Transverse colon (tissue), 4 donors: ENCODE data around the gene GJC1. TPM values are rescaled to one million over a fixed set of nuclear protein-coding genes. Genes with fewer than 3 reads are reported as not detected.

Experiments used
- DNase-seq: peaks from one replicate; pipeline ENCODE4 v3.0.0-alpha.2; 2019
- H3K27ac ChIP-seq, 4 donors: fragments of 200-600 bp; sonication (generic); 2 replicates each; pipeline ENCODE4 v1.5.1; 2016 to 2018; ENCODE audit warnings: inconsistent platforms in 4 of 4
- H3K27me3 ChIP-seq: fragments of 200-600 bp; sonication (generic); 2 replicates; pipeline ENCODE4 v1.5.1; 2017; ENCODE audit warnings: inconsistent platforms
- H3K36me3 ChIP-seq, 4 donors: fragments of 200-600 bp; sonication (generic); 2 replicates each; pipeline ENCODE4 v1.5.1; 2017 to 2019; ENCODE audit warnings: inconsistent platforms in 4 of 4
- H3K4me1 ChIP-seq, 4 donors: fragments of 200-600 bp; sonication (generic); 2 replicates each; pipeline ENCODE4 v1.5.1; 2017 to 2020; ENCODE audit warnings: inconsistent platforms in 4 of 4
- H3K4me3 ChIP-seq, 4 donors: fragments of 200-600 bp; sonication (generic); 1 replicate in 1 of 4; 2 replicates in 3 of 4; pipeline versions ENCODE4 v1.5.1 to v1.6.1; 2017 to 2019; ENCODE audit warnings: inconsistent platforms in 4 of 4
- H3K9me3 ChIP-seq, 2 donors: fragments of 200-600 bp; sonication (generic); 2 replicates each; pipeline ENCODE4 v1.5.1; 2017 to 2019; ENCODE audit warnings: inconsistent platforms in 2 of 2
- EP300 ChIP-seq: sonication (generic); formaldehyde crosslinking; IDR thresholded peaks from one replicate; pipeline ENCODE4 v1.6.1; 2017; ENCODE audit warnings: antibody characterized with exemption, low read depth
- POLR2A ChIP-seq: fragments of 450-650 bp; IDR thresholded peaks from one replicate; pipeline ENCODE4 v1.6.1; 2016; ENCODE audit warnings: antibody characterized with exemption, mild to moderate bottlenecking, moderate library complexity
- POLR2AphosphoS5 ChIP-seq, 3 donors: sonication (generic); formaldehyde crosslinking; IDR thresholded peaks; one replicate each; pipeline ENCODE4 v1.6.1; 2016; ENCODE audit warnings: antibody characterized with exemption in 3 of 3
- WGBS, 2 donors: methylation state at CpG; one replicate each; pipeline ENCODE4 v1.1.5; 2018; ENCODE audit warnings: low coverage in 1 of 2; 5-methylcytosine and 5-hydroxymethylcytosine counted together
- in situ Hi-C, 4 donors: fragments of 200-750 bp; cut with MboI; loops; one replicate each; pipeline versions ENCODE4 v1.15.0 to v1.15.1; 2017; ENCODE audit warnings: low sequenced_read_pairs in 3 of 4, low pct_ligation_motif_present in 1 of 4, low pct_unique_long_range_greater_than_20kb in 1 of 4
- intact Hi-C: fragments of 100-400 bp; cut with DNase I; formaldehyde crosslinking; loops from one replicate; pipeline ENCODE4 v1.15.1; 2023; ENCODE audit warnings: low total_unique reads
- total RNA-seq, 4 donors: library from RNA; depleted of rRNA; stranded (reverse); fragments of >200 nt; gene quantifications; one replicate each; pipeline ENCODE4 v1.1.0, GENCODE V29; 2016
- TF ChIP-seq, protein P1 (sequence below), 5 experiments: fragments of 200-600 bp in 3 of 5; fragments of 450-650 bp in 2 of 5; sonication (generic) in 3 of 5; IDR thresholded peaks; 1 replicate in 2 of 5; 2 replicates in 3 of 5; pipeline ENCODE4 v1.5.1; 2016 to 2017; ENCODE audit warnings: antibody characterized with exemption in 5 of 5, inconsistent platforms in 3 of 5, mild to moderate bottlenecking in 2 of 5, moderate library complexity in 1 of 5

Gene GJC1
- total RNA-seq, 4 donors from 2014 or later, result 12.0 to 18.7 (median 14.7) TPM

DNA sequence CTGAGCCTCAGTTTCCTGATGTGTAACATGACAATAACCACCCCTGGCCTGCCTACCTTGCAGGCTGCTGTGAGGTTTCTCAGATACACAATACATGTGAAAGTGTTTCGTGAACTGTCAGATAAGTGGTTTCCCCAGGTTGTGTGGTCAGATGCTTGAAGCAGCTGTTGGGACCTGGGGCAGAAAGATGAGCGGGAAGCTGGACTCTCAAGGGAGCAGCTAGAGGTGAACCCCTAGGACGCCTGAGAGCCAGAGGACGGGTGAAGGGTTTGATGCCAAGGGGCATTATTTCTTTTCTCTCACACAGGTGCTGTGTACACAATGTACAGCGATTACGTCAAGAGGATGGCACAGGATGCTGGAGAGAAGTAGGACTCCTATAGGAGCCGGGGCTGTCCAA lies 19.9 kb upstream of the GJC1 start:
- no peak overlapping the region for H3K27ac ChIP-seq
- intact Hi-C loops, result no loop called here
- no peak overlapping the region for H3K4me3 ChIP-seq
- 89 to 92% methylated on average over 6 to 7 of the region's 7 CpGs for WGBS, 2 donors
- H3K9me3 ChIP-seq, result no peaks in the 10 kb centered on the region
- H3K4me1 ChIP-seq, result no peaks in the 10 kb centered on the region
- H3K36me3 ChIP-seq, result peaks cover 0 to 41% (median 16%) of the 10 kb centered on the region in 4 donors
- TF ChIP-seq POLR2A (no peak), POLR2AphosphoS5 (IDR thresholded peaks at IDR 0.05) (no peak), EP300 (no peak)
- TF ChIP-seq, protein P1, sequence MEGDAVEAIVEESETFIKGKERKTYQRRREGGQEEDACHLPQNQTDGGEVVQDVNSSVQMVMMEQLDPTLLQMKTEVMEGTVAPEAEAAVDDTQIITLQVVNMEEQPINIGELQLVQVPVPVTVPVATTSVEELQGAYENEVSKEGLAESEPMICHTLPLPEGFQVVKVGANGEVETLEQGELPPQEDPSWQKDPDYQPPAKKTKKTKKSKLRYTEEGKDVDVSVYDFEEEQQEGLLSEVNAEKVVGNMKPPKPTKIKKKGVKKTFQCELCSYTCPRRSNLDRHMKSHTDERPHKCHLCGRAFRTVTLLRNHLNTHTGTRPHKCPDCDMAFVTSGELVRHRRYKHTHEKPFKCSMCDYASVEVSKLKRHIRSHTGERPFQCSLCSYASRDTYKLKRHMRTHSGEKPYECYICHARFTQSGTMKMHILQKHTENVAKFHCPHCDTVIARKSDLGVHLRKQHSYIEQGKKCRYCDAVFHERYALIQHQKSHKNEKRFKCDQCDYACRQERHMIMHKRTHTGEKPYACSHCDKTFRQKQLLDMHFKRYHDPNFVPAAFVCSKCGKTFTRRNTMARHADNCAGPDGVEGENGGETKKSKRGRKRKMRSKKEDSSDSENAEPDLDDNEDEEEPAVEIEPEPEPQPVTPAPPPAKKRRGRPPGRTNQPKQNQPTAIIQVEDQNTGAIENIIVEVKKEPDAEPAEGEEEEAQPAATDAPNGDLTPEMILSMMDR (IDR thresholded peaks at IDR 0.05), result no peak
- no peak for DNase-seq
- H3K27me3 ChIP-seq, result no peaks in the 10 kb centered on the region
- in situ Hi-C loops, result no loop called here

DNA sequence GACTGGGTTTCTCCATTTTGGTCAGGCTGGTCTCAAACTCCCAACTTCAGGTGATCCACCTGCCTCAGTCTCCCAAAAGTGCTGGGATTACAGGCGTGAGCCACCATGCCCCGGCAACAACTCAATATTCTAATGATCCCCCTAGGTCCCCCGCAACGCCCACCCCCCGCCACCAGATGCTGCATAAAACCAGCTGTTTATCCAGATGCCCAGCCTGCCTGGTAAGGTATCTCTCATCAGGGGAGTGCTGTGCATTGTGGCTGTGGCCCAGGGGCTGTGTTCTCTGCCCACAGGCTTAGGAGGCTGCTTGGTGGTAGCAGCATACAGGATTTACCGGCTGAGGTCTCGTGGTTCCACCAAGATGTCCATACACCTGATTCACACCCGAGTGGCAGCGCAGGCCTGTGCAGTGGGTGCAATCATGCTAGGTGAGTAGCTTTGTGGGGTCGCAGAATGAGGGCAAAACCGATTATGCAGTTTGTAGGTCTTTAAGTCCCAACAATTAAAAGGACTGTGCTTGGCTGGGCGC lies 18.9 kb upstream of the GJC1 start:
- no peak overlapping the region for H3K4me3 ChIP-seq
- 93% methylated on average over 12 of the region's 12 CpGs; no CpG with 5 or more reads in 1 of the 2 donors for whole genome bisulfite sequencing, 2 donors
- peaks cover 0 to 31% (median 15%) of the 10 kb centered on the region in 4 donors for H3K36me3 ChIP-seq
- H3K27ac ChIP-seq, result no peak overlapping the region
- no peak for TF ChIP-seq POLR2A
- TF ChIP-seq, protein P1 (IDR thresholded peaks at IDR 0.05), result no peak
- no peak for TF ChIP-seq POLR2AphosphoS5 (IDR thresholded peaks at IDR 0.05)
- TF ChIP-seq EP300, result no peak
- H3K4me1 ChIP-seq, result peaks cover 0 to 4% (median 0%) of the 10 kb centered on the region in 4 donors
- H3K27me3 ChIP-seq, result no peaks in the 10 kb centered on the region
- intact Hi-C loops, result no loop called here
- no peak for DNase-seq
- no peaks in the 10 kb centered on the region for H3K9me3 ChIP-seq
- in situ Hi-C loops, result no loop called here

DNA sequence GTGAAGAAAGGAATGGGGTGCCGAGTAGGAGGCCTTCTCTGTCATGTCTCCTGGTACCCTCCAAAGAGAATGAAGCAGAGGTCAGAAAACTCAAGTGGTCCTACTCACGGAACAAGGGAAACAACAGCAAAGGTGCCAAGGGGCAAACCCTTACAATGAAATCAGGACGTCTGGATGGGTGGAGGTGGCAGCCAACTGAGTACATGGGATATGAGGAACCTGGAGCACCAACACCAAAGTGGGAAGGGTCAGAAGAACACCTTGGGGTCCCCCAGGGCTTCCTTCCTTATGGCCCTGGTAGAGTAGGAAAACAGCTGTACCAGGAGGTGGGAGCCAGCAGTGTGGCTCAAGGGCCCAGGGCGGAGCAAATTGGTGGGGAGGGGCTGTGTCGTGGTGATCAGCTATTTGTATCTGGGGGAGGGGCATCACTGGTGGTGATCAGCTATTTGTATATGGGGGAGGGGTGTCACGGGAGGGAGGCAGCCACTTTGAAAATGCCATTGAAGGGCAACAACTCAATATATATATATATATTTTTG lies 18.2 kb upstream of the GJC1 start:
- Histone ChIP-seq H3K4me1 (peaks cover 0 to 5% (median 0%) of the 10 kb centered on the region in 4 donors), H3K27me3 (no peaks in the 10 kb centered on the region), H3K36me3 (peaks cover 0 to 24% (median 11%) of the 10 kb centered on the region in 4 donors), H3K9me3 (no peaks in the 10 kb centered on the region), H3K4me3 (no peak overlapping the region), H3K27ac (no peak overlapping the region)
- TF ChIP-seq EP300 (no peak), POLR2AphosphoS5 (IDR thresholded peaks at IDR 0.05) (no peak), POLR2A (no peak)
- TF ChIP-seq, protein P1 (IDR thresholded peaks at IDR 0.05), result no peak
- DNase-seq, result no peak
- intact Hi-C loops (no loop called here), in situ Hi-C loops (no loop called here)
- WGBS, 2 donors, result 56 to 65% methylated on average over 2 to 6 of the region's 6 CpGs

DNA sequence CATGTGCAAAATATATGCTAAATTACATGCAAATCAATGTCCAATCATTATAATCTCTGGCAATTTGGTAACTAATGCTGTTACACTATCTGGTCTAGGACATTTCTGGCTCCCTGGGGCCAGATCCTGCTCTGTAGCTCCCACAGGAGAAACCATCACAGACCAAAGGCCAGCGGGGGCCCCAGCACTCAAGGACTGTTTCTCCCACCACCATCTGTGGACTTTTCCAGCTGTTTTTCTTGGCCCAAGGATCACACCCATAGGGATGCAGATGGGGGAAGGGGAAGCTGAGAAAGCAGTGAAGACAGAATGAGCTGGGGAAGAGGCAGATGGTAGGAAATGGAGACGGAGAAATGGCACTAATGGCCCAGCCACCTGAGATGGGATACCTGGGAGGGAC lies 17.5 kb upstream of the GJC1 start, which contains the start of gene HIGD1B:
HIGD1B (plus strand) TSS at position 298 of the 400 bp plus-strand sequence. CDS start 270 bp downstream, outside the sequence.
- no peaks in the 10 kb centered on the region for H3K9me3 ChIP-seq
- intact Hi-C loops (no loop called here), in situ Hi-C loops (no loop called here)
- H3K36me3 ChIP-seq, result peaks cover 0 to 19% (median 9%) of the 10 kb centered on the region in 4 donors
- H3K27ac ChIP-seq, result no peak within 1 kb of the TSS
- no peak for DNase-seq
- peaks cover 0 to 12% (median 0%) of the 10 kb centered on the region in 4 donors for H3K4me1 ChIP-seq
- 75 to 85% methylated on average over 2 of the region's 2 CpGs for WGBS, 2 donors
- no peak for TF ChIP-seq POLR2AphosphoS5 (IDR thresholded peaks at IDR 0.05)
- TF ChIP-seq, protein P1 (IDR thresholded peaks at IDR 0.05), result no peak
- no peak for TF ChIP-seq EP300
- no peak for TF ChIP-seq POLR2A
- H3K27me3 ChIP-seq, result peaks cover under 1% of the 10 kb centered on the region
- no peak within 1 kb of the TSS for H3K4me3 ChIP-seq
